ENCODE measurements around the gene DAB1. TPM values are rescaled to one million over a fixed set of nuclear protein-coding genes. Genes with fewer than 3 reads are reported as not detected.

The DAB1 gene
- total and polyA plus RNA-seq, 10 of the 15 experiments (the other 5 are each of a cell fraction or from before 2014, with no cell fraction given), result 0.02 to 0.10 (median 0.03) TPM; not detected in 5

DNA sequence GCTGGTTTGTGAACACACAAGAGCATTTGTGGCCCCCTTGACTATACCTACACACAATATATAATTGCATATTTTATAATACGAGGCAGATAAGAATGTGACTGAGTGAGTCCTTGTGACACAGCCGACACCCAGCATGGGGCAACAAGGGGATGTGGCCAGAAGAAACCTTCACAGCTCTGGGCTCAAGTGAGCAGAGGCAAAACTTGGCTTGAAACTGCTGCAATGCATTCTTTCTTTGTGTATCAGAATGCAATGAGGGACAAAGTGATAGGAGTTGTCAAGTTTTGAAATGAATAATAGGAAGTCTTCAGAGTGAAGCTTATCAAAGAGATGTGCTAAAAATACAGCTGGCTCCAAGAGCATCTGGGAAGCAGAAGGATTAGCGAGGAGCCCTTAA, 334.0 kb downstream of the DAB1 start:
- no peaks in the 10 kb centered on the region for H3K9me3 ChIP-seq (replicated peaks; ENCODE audit: control insufficient read depth, insufficient read depth, low read length)
- ChIA-PET SMC1A (ENCODE audit: uncharacterized antibody, unreplicated experiment) (no interaction called here), CTCF (no interaction called here), POLR2A (no interaction called here), RAD21 (ENCODE audit: unreplicated experiment) (no interaction called here)
- ATAC-seq, result no peak
- no peaks in the 10 kb centered on the region for H3K36me3 ChIP-seq (ENCODE audit: control insufficient read depth in 2 of 2, insufficient read depth in 2 of 2, low read length in 1 of 2)
- no peak overlapping the region for H3K4me3 ChIP-seq
- TF ChIP-seq ZNF384 (IDR thresholded peaks at IDR 0.05; ENCODE audit: borderline replicate concordance, low read depth, low read length), result no peak
- no peak for TF ChIP-seq TARDBP (IDR thresholded peaks at IDR 0.05; ENCODE audit: borderline replicate concordance)
- no peak for TF ChIP-seq FOXM1 (IDR thresholded peaks at IDR 0.05; ENCODE audit: low read depth, low read length)
- TF ChIP-seq SP1 (IDR thresholded peaks at IDR 0.05; ENCODE audit: low read depth, low read length), result no peak
- no peak for TF ChIP-seq CHD2 (IDR thresholded peaks at IDR 0.05; ENCODE audit: borderline replicate concordance, low read depth, low read length)
- TF ChIP-seq TCF7 (IDR thresholded peaks at IDR 0.05; ENCODE audit: borderline replicate concordance), result no peak
- TF ChIP-seq RBBP5 (conservative IDR thresholded peaks at IDR 0.05), result no peak
- no peak for TF ChIP-seq PAX8 (IDR thresholded peaks at IDR 0.05)
- TF ChIP-seq RELA (IDR thresholded peaks at IDR 0.05; ENCODE audit: borderline replicate concordance, partially characterized antibody), result no peak
- TF ChIP-seq ZSCAN29 (IDR thresholded peaks at IDR 0.05), result no peak
- TF ChIP-seq BCL11A (IDR thresholded peaks at IDR 0.05; ENCODE audit: low read depth, low read length), result no peak
- TF ChIP-seq, protein P1, sequence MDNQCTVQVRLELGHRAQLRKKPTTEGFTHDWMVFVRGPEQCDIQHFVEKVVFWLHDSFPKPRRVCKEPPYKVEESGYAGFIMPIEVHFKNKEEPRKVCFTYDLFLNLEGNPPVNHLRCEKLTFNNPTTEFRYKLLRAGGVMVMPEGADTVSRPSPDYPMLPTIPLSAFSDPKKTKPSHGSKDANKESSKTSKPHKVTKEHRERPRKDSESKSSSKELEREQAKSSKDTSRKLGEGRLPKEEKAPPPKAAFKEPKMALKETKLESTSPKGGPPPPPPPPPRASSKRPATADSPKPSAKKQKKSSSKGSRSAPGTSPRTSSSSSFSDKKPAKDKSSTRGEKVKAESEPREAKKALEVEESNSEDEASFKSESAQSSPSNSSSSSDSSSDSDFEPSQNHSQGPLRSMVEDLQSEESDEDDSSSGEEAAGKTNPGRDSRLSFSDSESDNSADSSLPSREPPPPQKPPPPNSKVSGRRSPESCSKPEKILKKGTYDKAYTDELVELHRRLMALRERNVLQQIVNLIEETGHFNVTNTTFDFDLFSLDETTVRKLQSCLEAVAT (IDR thresholded peaks at IDR 0.05), result no peak
- no peak for TF ChIP-seq ZNF207 (IDR thresholded peaks at IDR 0.05; ENCODE audit: borderline replicate concordance)
- TF ChIP-seq SUZ12 (IDR thresholded peaks at IDR 0.05; ENCODE audit: unreplicated experiment), result no peak
- TF ChIP-seq, protein P2, sequence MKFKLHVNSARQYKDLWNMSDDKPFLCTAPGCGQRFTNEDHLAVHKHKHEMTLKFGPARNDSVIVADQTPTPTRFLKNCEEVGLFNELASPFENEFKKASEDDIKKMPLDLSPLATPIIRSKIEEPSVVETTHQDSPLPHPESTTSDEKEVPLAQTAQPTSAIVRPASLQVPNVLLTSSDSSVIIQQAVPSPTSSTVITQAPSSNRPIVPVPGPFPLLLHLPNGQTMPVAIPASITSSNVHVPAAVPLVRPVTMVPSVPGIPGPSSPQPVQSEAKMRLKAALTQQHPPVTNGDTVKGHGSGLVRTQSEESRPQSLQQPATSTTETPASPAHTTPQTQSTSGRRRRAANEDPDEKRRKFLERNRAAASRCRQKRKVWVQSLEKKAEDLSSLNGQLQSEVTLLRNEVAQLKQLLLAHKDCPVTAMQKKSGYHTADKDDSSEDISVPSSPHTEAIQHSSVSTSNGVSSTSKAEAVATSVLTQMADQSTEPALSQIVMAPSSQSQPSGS (IDR thresholded peaks at IDR 0.05; ENCODE audit: low read length), result no peak
- no peak for TF ChIP-seq MTA2 (IDR thresholded peaks at IDR 0.05; ENCODE audit: low read depth)
- TF ChIP-seq, protein P3, sequence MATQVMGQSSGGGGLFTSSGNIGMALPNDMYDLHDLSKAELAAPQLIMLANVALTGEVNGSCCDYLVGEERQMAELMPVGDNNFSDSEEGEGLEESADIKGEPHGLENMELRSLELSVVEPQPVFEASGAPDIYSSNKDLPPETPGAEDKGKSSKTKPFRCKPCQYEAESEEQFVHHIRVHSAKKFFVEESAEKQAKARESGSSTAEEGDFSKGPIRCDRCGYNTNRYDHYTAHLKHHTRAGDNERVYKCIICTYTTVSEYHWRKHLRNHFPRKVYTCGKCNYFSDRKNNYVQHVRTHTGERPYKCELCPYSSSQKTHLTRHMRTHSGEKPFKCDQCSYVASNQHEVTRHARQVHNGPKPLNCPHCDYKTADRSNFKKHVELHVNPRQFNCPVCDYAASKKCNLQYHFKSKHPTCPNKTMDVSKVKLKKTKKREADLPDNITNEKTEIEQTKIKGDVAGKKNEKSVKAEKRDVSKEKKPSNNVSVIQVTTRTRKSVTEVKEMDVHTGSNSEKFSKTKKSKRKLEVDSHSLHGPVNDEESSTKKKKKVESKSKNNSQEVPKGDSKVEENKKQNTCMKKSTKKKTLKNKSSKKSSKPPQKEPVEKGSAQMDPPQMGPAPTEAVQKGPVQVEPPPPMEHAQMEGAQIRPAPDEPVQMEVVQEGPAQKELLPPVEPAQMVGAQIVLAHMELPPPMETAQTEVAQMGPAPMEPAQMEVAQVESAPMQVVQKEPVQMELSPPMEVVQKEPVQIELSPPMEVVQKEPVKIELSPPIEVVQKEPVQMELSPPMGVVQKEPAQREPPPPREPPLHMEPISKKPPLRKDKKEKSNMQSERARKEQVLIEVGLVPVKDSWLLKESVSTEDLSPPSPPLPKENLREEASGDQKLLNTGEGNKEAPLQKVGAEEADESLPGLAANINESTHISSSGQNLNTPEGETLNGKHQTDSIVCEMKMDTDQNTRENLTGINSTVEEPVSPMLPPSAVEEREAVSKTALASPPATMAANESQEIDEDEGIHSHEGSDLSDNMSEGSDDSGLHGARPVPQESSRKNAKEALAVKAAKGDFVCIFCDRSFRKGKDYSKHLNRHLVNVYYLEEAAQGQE (IDR thresholded peaks at IDR 0.05; ENCODE audit: low read depth, low read length), result no peak
- no peaks in the 10 kb centered on the region for H3K4me1 ChIP-seq (ENCODE audit: control insufficient read depth, insufficient read depth, low read length)
- in situ Hi-C loops (cut with MboI), result no loop called here
- no peak overlapping the region for H2AFZ ChIP-seq (ENCODE audit: control insufficient read depth, low read depth, low read length)
- FAIRE-seq, result no peak
- H3K27ac ChIP-seq (ENCODE audit: control insufficient read depth, insufficient read depth), result no peak overlapping the region
- no TSS peak for BruUV-seq (replicated peaks)
- DNase-seq (ENCODE audit: low read depth, low spot score), result no peak
- H3K4me2 ChIP-seq (ENCODE audit: control insufficient read depth, insufficient read depth), result no peak overlapping the region
- H3K27me3 ChIP-seq (replicated peaks in 1 of 2; ENCODE audit: control insufficient read depth in 2 of 2, insufficient read depth in 2 of 2, low read length in 1 of 2), result no peaks in the 10 kb centered on the region; a peak in 2 of 4 replicates
- H3K9ac ChIP-seq (ENCODE audit: control insufficient read depth, insufficient read depth, low read length), result no peak overlapping the region
- no peaks in the 10 kb centered on the region for H3K79me2 ChIP-seq (ENCODE audit: control insufficient read depth, insufficient read depth, low read length)
- intact Hi-C loops (cut with micrococcal nuclease; ENCODE audit: unreplicated experiment), result no loop called here
- no peaks in the 10 kb centered on the region for H4K20me1 ChIP-seq (ENCODE audit: control insufficient read depth, insufficient read depth)
- 2% methylated on average over 3 of the region's 3 CpGs for WGBS (ENCODE audit: insufficient coverage, insufficient replicate concordance, low lambda C conversion rate, missing lambda C conversion rate)
